Transverse colon (tissue), 4 donors: Measurements from ENCODE around the gene CREB3.

ENCODE experiments used
- EP300 ChIP-seq: sonication (generic); formaldehyde crosslinking; IDR thresholded peaks from one replicate; pipeline ENCODE4 v1.6.1; 2017; ENCODE audit warnings: antibody characterized with exemption, low read depth
- POLR2A ChIP-seq: fragments of 450-650 bp; IDR thresholded peaks from one replicate; pipeline ENCODE4 v1.6.1; 2016; ENCODE audit warnings: antibody characterized with exemption, mild to moderate bottlenecking, moderate library complexity
- POLR2AphosphoS5 ChIP-seq, 3 donors: sonication (generic); formaldehyde crosslinking; IDR thresholded peaks; one replicate each; pipeline ENCODE4 v1.6.1; 2016; ENCODE audit warnings: antibody characterized with exemption in 3 of 3
- TF ChIP-seq, protein P1 (sequence below), 5 experiments: fragments of 200-600 bp in 3 of 5; fragments of 450-650 bp in 2 of 5; sonication (generic) in 3 of 5; IDR thresholded peaks; 1 replicate in 2 of 5; 2 replicates in 3 of 5; pipeline ENCODE4 v1.5.1; 2016 to 2017; ENCODE audit warnings: antibody characterized with exemption in 5 of 5, inconsistent platforms in 3 of 5, mild to moderate bottlenecking in 2 of 5, moderate library complexity in 1 of 5

DNA sequence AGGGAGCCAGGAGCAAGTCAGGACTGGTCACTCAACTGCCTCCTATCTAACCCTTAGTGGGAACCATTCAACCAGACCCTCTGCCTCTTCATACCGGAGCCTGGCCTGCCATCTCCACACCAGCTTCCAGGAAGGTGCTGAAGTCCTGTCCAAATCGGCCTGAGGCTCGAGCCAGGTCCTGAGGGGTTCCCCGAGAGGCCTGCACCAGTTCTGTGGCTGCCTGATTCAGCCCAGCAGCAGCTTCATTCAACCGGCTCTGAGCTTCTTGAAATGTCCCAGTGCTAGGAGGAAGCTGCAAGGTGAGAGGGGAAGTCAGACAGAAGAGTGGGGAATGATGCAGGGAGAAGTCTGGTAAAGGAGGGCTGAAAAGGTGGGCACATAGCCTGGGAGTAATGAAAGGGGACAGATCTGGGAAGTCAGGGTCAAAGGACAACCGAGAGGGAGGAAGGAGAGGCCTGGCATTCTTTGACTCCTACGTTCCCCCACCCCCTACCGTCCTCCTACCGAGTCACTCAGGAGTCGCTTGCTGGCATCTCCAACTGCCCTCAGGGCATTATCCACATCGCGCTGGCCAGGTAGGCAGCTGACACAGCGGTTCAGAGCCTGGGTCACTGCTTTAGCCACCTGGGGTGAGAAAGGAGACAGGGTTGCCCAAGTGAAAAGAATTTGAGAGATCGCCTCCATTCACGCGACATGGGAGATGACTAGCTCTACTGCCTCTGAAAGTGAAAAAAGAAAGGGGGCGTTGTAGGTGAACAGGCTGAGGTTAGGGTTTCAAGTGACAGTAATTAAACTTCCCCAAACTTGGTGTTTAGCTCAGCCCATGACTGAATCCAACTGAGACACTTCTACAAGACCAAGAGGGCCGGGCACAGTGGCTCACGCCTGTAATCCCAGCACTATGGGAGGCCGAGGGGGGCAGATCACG lies 20.7 kb upstream of the CREB3 start:
- TF ChIP-seq POLR2A (no peak), POLR2AphosphoS5 (IDR thresholded peaks at IDR 0.05) (no peak), EP300 (no peak)
- TF ChIP-seq, protein P1, sequence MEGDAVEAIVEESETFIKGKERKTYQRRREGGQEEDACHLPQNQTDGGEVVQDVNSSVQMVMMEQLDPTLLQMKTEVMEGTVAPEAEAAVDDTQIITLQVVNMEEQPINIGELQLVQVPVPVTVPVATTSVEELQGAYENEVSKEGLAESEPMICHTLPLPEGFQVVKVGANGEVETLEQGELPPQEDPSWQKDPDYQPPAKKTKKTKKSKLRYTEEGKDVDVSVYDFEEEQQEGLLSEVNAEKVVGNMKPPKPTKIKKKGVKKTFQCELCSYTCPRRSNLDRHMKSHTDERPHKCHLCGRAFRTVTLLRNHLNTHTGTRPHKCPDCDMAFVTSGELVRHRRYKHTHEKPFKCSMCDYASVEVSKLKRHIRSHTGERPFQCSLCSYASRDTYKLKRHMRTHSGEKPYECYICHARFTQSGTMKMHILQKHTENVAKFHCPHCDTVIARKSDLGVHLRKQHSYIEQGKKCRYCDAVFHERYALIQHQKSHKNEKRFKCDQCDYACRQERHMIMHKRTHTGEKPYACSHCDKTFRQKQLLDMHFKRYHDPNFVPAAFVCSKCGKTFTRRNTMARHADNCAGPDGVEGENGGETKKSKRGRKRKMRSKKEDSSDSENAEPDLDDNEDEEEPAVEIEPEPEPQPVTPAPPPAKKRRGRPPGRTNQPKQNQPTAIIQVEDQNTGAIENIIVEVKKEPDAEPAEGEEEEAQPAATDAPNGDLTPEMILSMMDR (IDR thresholded peaks at IDR 0.05) = no peak
